ENCODE data around the gene SIRPB2. TPM values are rescaled to one million over a fixed set of nuclear protein-coding genes. Genes with fewer than 3 reads are reported as not detected.

The SIRPB2 gene
- polyA plus RNA-seq, 2 of the 4 experiments (the other 2 are of a cell fraction) = not detected

GRCh38 chr20:1450926-1451491, 40.2 kb downstream of the SIRPB2 start:
- ChIA-PET CTCF (interaction anchor here (1.3 to 16.7 kb wide), 6 partner anchors 11 to 53 kb away, joined by 3 to 139 read pairs (median 15); partner anchors contain the start of gene NSFL1C), POLR2A (no interaction called here)
- H3K4me3 ChIP-seq = no peak overlapping the region

GRCh38 chr20:1449370-1449769, 41.9 kb downstream of the SIRPB2 start:
- DNase-seq (ENCODE audit: low read depth in 1 of 2, low spot score in 1 of 2) = no peak
- no peak for ATAC-seq
- no peaks in the 10 kb centered on the region for H3K9me3 ChIP-seq
- no peak overlapping the region for H3K4me3 ChIP-seq
- no peak for TF ChIP-seq RARB (CRISPR knock-in tag; IDR thresholded peaks at IDR 0.05)
- no peak for TF ChIP-seq CEBPB (IDR thresholded peaks at IDR 0.05)
- TF ChIP-seq EP300 (IDR thresholded peaks at IDR 0.05) = no peak
- no peak for TF ChIP-seq MAZ (IDR thresholded peaks at IDR 0.05; ENCODE audit: borderline replicate concordance, low read depth, low read length)
- TF ChIP-seq REST (IDR thresholded peaks at IDR 0.05) = no peak
- TF ChIP-seq ZNF302 (CRISPR knock-in tag; IDR thresholded peaks at IDR 0.05) = no peak
- no peak for TF ChIP-seq POLR2AphosphoS2 (conservative IDR thresholded peaks at IDR 0.05; ENCODE audit: low read length)
- no peak for TF ChIP-seq SREBF2 (IDR thresholded peaks at IDR 0.05)
- no peak for TF ChIP-seq KDM1A (IDR thresholded peaks at IDR 0.05; ENCODE audit: low read depth)
- no peak for TF ChIP-seq BHLHE40 (IDR thresholded peaks at IDR 0.05; ENCODE audit: low read depth, low read length)
- no peak for TF ChIP-seq PBX3 (IDR thresholded peaks at IDR 0.05)
- no peak for TF ChIP-seq USF2 (IDR thresholded peaks at IDR 0.05)
- TF ChIP-seq FOSB (CRISPR knock-in tag; IDR thresholded peaks at IDR 0.05) = no peak
- TF ChIP-seq, protein P1, sequence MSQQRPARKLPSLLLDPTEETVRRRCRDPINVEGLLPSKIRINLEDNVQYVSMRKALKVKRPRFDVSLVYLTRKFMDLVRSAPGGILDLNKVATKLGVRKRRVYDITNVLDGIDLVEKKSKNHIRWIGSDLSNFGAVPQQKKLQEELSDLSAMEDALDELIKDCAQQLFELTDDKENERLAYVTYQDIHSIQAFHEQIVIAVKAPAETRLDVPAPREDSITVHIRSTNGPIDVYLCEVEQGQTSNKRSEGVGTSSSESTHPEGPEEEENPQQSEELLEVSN (IDR thresholded peaks at IDR 0.05; ENCODE audit: borderline replicate concordance, low read depth) = no peak
- no peak for TF ChIP-seq CTCF (IDR thresholded peaks at IDR 0.05)
- TF ChIP-seq JUNB (IDR thresholded peaks at IDR 0.05) = no peak
- no peak overlapping the region for H3K27ac ChIP-seq
- no peaks in the 10 kb centered on the region for H3K4me1 ChIP-seq
- no peak for FAIRE-seq
- no peak overlapping the region for H3K4me2 ChIP-seq
- WGBS (ENCODE audit: missing lambda C conversion rate) = 91% methylated on average over 6 of the region's 6 CpGs
- POLR2A ChIA-PET = interaction anchor here (1.0 kb wide), 1 partner anchor 11 kb away, joined by 3 read pairs; no protein-coding TSS in a partner anchor
- CTCF ChIA-PET = interaction anchor here (1.3 to 16.7 kb wide), 7 partner anchors 9 to 54 kb away, joined by 6 to 139 read pairs (median 13); partner anchors contain the start of gene NSFL1C

More at GRCh38 chr20:1450926-1451491, 40.2 kb downstream of the SIRPB2 start:
- Histone ChIP-seq H3K9me3 (no peaks in the 10 kb centered on the region), H3K4me2 (no peak overlapping the region), H3K4me1 (no peaks in the 10 kb centered on the region), H3K27ac (no peak overlapping the region)
- FAIRE-seq (no peak), DNase-seq (ENCODE audit: low read depth in 1 of 2, low spot score in 1 of 2) (no peak), ATAC-seq (no peak)
- no peak for TF ChIP-seq NFE2L2 (conservative IDR thresholded peaks at IDR 0.05; ENCODE audit: low read length)
- TF ChIP-seq SMC3 (IDR thresholded peaks at IDR 0.05) = no peak
- TF ChIP-seq NR3C1 (IDR thresholded peaks at IDR 0.05) = no peak
- no peak for TF ChIP-seq MYC (IDR thresholded peaks at IDR 0.05; ENCODE audit: borderline replicate concordance, low read length)
- no peak for TF ChIP-seq HOXB5 (CRISPR knock-in tag; IDR thresholded peaks at IDR 0.05)
- TF ChIP-seq MAX (IDR thresholded peaks at IDR 0.05) = no peak
- TF ChIP-seq CTCF (IDR thresholded peaks at IDR 0.05) = no peak
- no peak for TF ChIP-seq CHD4 (IDR thresholded peaks at IDR 0.05; ENCODE audit: borderline replicate concordance)
- no peak for TF ChIP-seq HEYL (CRISPR knock-in tag; IDR thresholded peaks at IDR 0.05)
- no peak for TF ChIP-seq BHLHE40 (IDR thresholded peaks at IDR 0.05; ENCODE audit: low read depth, low read length)
- TF ChIP-seq CHD2 (IDR thresholded peaks at IDR 0.05; ENCODE audit: low read length, partially characterized antibody) = no peak

All from A549 (cell line).